Skeletal muscle tissue (tissue), 4 donors: ENCODE measurements around the gene C12orf42. TPM values are rescaled to one million over a fixed set of nuclear protein-coding genes. Genes with fewer than 3 reads are reported as not detected.

ENCODE experiments used
- H3K27ac ChIP-seq: one replicate; pipeline ENCODE4 v1.7.0; 2013; ENCODE audit warnings: mild to moderate bottlenecking, low read depth, low read length, inconsistent platforms
- H3K27me3 ChIP-seq, 3 donors: one replicate each; pipeline ENCODE4 v1.7.0; 2013; ENCODE audit warnings: low read length in 3 of 3; ENCODE audit not compliant: control insufficient read depth in 3 of 3, insufficient read depth in 3 of 3
- H3K36me3 ChIP-seq, 3 donors: one replicate each; pipeline ENCODE4 v1.7.0; 2013; ENCODE audit warnings: low read length in 3 of 3; ENCODE audit not compliant: control insufficient read depth in 3 of 3, insufficient read depth in 3 of 3
- H3K4me1 ChIP-seq, 3 donors: one replicate each; pipeline ENCODE4 v1.7.0; 2013; ENCODE audit warnings: low read length in 3 of 3, mild to moderate bottlenecking in 3 of 3; ENCODE audit not compliant: control insufficient read depth in 3 of 3, insufficient read depth in 3 of 3
- H3K4me3 ChIP-seq, 3 donors: one replicate each; pipeline ENCODE4 v1.7.0; 2013; ENCODE audit warnings: low read length in 3 of 3
- H3K9ac ChIP-seq, 3 donors: one replicate each; pipeline ENCODE4 v1.7.0; 2013; ENCODE audit warnings: low read length in 3 of 3, mild to moderate bottlenecking in 3 of 3, moderate library complexity in 2 of 3, low read depth in 1 of 3
- H3K9me3 ChIP-seq, 3 donors: one replicate each; pipeline ENCODE4 v1.7.0; 2013; ENCODE audit warnings: low read length in 3 of 3; ENCODE audit not compliant: control insufficient read depth in 3 of 3
- total RNA-seq: library from RNA; depleted of rRNA; stranded (reverse); fragments of >200 nt; gene quantifications from one replicate; pipeline ENCODE4 v1.2.3, GENCODE V29; 2014
- donor health status: Osteomylitis.

Gene C12orf42
- total RNA-seq, 1 donor from 2014 or later, result 1.0 TPM

DNA sequence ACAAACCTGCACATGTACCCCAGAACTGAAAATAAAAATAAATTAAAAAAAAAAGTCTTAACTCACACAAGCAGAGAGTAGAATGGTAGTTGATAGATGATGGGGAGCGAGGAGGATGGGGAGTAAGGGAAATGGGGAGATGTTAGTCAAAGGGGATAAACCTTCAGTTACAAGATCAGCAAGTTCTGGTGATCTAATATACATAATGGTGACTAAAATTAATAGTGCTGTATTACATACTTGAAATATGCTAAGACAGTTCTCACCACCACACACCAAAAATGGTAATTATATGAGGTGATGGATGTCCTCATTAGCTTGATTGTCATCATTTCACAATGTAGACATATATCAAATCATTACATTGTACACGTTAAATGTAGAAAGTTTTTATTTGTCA lies 3.2 kb upstream of the C12orf42 start:
- peaks cover 0 to 3% (median 0%) of the 10 kb centered on the region in 3 donors for H3K9me3 ChIP-seq
- no peak overlapping the region for H3K9ac ChIP-seq
- H3K4me1 ChIP-seq, result peaks cover 0 to 5% (median 4%) of the 10 kb centered on the region in 3 donors
- no peak overlapping the region for H3K4me3 ChIP-seq
- no peaks in the 10 kb centered on the region for H3K36me3 ChIP-seq
- no peak overlapping the region for H3K27ac ChIP-seq
- H3K27me3 ChIP-seq, result peaks cover 13 to 20% (median 14%) of the 10 kb centered on the region in 3 donors

DNA sequence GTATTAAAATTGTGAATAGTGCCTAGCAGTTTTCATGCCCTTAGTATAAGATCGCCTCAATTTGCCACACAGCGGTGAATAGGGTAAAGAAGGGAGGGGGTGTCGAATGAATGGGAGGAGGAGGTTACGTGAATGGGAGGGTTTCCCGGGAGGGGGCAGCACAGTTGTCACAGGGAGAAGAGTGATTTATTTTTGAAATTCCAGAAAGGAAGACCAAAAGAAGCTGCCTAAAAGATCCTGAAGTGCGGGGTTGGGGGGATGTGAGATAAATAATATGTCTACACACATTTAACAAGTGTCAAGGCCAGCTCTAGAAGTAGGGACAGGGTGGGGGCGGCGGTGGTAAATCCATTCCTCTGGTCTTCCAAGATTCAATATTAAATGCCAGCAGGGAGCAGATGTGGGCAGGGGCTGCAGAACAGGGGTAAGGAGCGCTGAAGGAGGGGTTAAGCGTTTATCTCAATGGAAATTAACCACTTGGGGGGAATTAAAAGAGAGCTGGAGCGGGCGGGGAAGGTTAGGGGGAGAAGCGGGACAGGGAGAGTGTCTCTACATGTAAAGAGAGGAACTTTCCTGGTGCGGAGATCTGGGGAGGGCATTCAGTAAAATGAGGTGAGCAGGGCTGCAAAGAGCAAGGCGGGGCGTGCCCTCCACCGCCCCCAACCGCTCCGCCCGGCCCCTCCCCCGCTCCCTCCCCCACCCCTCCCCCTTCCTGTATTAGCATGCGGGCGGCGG lies 867 bp downstream of the C12orf42 start:
- peaks cover 0 to 5% (median 4%) of the 10 kb centered on the region in 3 donors for H3K4me1 ChIP-seq
- H3K27ac ChIP-seq, result no peak overlapping the region
- H3K9ac ChIP-seq, result no peak overlapping the region
- H3K36me3 ChIP-seq, result no peaks in the 10 kb centered on the region
- H3K27me3 ChIP-seq, result peaks cover 13 to 27% (median 19%) of the 10 kb centered on the region in 3 donors
- H3K9me3 ChIP-seq, result peaks cover 0 to 2% (median 0%) of the 10 kb centered on the region in 3 donors
- no peak overlapping the region for H3K4me3 ChIP-seq

DNA sequence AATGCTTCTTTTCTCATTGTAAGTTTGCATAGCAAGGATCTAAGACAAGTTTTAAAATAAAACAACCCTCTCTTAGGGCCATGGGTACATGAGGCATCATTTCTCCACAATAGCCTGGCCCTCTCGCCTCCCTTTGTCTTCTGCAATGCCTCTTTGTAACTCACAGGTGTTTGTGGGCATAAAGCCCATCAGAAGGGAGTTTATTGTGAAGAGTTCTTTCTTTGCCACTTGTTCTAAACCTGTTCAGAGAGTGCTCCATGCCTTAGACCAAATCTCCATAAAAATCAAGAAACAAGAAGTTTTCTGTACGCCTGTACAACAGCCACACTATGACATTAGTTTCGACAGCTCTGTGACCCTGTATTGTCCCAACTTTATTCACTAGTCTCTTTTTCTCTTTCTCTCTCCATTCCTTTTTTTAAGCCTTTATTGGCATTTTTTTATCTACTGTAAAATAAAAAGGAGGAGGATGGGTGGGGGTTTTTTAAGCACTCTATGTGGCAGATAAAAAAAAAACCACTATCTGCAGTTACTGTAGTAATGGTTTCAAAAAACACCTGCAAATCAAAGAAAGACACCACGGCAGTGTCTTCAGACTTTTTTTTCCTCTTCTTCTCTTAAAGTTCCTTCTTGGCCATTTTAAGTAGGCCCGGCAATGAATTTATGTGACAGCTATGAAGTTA lies 1.6 kb downstream of the C12orf42 start:
- Histone ChIP-seq H3K4me3 (no peak overlapping the region), H3K9ac (no peak overlapping the region), H3K36me3 (no peaks in the 10 kb centered on the region), H3K9me3 (peaks cover 0 to 2% (median 0%) of the 10 kb centered on the region in 3 donors), H3K27ac (no peak overlapping the region), H3K4me1 (peaks cover 0 to 5% (median 4%) of the 10 kb centered on the region in 3 donors), H3K27me3 (peaks cover 13 to 27% (median 19%) of the 10 kb centered on the region in 3 donors)

DNA sequence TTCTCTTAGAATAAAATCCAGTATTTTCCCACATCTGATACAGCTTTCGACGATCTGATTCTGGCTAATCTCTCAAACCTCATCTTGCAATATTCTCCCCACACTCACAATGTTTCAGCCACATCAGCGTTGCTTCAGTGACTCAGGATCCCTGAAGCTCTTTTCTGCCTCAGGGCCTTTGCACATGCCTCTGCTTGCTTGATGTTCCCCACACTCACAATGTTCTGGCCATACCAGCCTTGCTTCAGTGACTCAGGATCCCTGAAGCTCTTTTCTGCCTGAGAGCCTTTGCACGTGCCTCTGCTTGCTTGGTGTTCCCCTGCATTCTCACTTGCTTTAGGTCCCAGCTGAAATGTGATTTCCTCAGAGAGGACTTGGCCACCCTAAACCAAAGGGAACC lies 2.6 kb downstream of the C12orf42 start:
- no peaks in the 10 kb centered on the region for H3K36me3 ChIP-seq
- peaks cover 0 to 2% (median 0%) of the 10 kb centered on the region in 3 donors for H3K9me3 ChIP-seq
- H3K27ac ChIP-seq, result no peak overlapping the region
- peaks cover 0 to 5% (median 4%) of the 10 kb centered on the region in 3 donors for H3K4me1 ChIP-seq
- H3K9ac ChIP-seq, result no peak overlapping the region
- H3K4me3 ChIP-seq, result no peak overlapping the region
- peaks cover 13 to 27% (median 19%) of the 10 kb centered on the region in 3 donors for H3K27me3 ChIP-seq

DNA sequence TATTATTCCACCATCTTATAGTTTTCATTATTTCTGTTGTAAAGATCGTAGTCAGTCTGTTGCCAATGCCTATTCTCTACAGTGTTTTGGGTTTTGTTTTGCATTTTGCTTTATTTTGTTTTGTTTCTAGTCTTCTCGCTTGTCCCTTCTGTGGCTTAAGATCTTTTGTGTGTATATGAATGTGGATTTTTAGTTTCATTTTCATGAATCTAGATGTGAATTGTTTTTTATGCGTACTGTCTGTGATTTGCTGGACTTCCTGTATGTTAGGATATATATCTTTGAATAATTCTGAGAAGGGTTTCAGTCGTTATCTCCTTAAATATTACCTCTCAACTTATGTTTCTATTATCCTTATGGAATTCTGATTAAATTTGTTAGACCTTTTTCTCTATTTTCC lies 13.4 kb downstream of the C12orf42 start:
- Histone ChIP-seq H3K4me3 (no peak overlapping the region), H3K27ac (no peak overlapping the region), H3K4me1 (no peaks in the 10 kb centered on the region), H3K9me3 (peaks cover 0 to 4% (median 3%) of the 10 kb centered on the region in 3 donors), H3K9ac (no peak overlapping the region), H3K36me3 (no peaks in the 10 kb centered on the region), H3K27me3 (no peaks in the 10 kb centered on the region)

DNA sequence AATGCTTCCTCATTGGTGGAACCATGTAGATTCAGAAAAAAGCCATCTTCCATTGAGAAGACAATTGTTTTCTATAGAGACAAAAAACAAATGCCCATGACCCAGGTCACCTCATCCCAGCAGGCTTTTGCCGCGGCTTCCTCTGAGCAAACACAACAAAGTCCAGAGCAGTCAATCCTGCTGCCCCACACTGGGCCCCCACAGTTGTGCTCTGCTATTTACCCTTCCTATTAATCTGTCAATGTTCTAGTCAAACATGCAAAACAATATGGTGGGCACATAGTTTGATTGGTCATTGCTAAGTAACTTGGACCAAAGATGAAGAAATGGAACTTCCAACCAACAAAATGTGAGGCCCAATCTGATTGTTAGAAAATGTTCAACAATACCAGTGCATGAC lies 20.7 kb downstream of the C12orf42 start:
- no peak overlapping the region for H3K27ac ChIP-seq
- H3K36me3 ChIP-seq, result no peaks in the 10 kb centered on the region
- H3K9me3 ChIP-seq, result peaks cover 0 to 3% (median 0%) of the 10 kb centered on the region in 3 donors
- H3K9ac ChIP-seq, result no peak overlapping the region
- no peak overlapping the region for H3K4me3 ChIP-seq
- no peaks in the 10 kb centered on the region for H3K27me3 ChIP-seq
- H3K4me1 ChIP-seq, result no peaks in the 10 kb centered on the region

DNA sequence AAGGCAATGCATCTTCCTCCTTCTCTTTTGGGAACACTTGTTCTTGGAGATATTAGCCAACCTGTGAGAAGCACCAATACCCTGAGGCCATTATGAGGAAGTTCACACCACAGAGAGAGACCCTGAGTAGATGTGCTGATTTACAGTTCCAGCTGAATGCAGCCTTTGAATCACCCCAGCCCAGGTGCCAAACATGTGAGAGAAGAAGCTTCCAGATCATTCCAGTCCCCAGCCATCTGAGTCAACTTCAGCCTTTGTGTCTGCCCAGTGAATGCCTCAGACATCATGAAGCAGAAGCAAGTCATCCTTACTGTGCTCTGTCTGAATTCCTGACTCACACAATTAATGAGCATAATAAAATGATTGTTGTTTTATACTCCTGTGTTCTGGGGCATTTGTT lies 25.1 kb downstream of the C12orf42 start:
- Histone ChIP-seq H3K27ac (no peak overlapping the region), H3K9ac (no peak overlapping the region), H3K36me3 (no peaks in the 10 kb centered on the region), H3K27me3 (no peaks in the 10 kb centered on the region), H3K4me1 (no peaks in the 10 kb centered on the region), H3K9me3 (no peaks in the 10 kb centered on the region), H3K4me3 (no peak overlapping the region)

DNA sequence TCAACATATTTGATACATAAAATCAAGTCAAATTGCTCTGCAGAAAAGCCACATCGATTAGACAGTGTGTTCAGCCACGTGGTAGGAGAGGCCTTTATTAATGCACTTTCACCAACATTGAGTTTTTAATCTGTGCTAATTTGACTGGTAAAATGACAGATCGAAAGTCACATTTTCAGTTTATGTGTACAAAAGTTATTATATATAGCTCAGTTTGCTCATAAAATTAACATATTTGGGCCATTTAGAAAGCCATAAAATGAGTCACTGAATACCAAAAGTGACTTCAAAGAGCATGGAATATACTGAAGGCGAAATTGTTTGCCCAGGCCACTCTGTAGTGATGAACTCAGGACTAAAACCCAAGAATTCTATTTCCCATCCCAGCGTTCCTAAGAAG lies 26.0 kb downstream of the C12orf42 start:
- H3K27me3 ChIP-seq, result no peaks in the 10 kb centered on the region
- H3K4me3 ChIP-seq, result no peak overlapping the region
- H3K27ac ChIP-seq, result no peak overlapping the region
- no peaks in the 10 kb centered on the region for H3K4me1 ChIP-seq
- H3K9ac ChIP-seq, result no peak overlapping the region
- no peaks in the 10 kb centered on the region for H3K9me3 ChIP-seq
- H3K36me3 ChIP-seq, result no peaks in the 10 kb centered on the region

DNA sequence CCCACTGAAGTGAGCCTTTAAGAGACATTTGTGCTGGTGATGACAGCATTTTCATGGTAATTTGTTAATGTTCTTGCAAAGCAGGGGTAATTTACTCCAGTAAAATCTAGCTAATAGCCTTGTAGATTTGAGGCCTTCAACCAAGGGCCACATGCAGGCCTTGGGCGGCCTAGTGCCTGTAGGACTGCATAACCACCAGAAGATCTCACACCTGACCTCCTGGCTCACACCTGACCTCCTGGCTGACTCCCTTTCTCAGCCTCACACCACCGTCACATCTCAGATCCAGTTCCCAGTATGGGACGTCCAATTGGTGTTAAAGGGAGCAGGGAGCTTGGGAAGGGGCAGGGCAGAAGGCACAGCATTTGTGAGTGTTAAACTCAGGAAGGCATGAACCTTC lies 26.9 kb downstream of the C12orf42 start:
- Histone ChIP-seq H3K4me3 (no peak overlapping the region), H3K27ac (no peak overlapping the region), H3K9me3 (no peaks in the 10 kb centered on the region), H3K4me1 (no peaks in the 10 kb centered on the region), H3K36me3 (no peaks in the 10 kb centered on the region), H3K27me3 (no peaks in the 10 kb centered on the region), H3K9ac (no peak overlapping the region)

DNA sequence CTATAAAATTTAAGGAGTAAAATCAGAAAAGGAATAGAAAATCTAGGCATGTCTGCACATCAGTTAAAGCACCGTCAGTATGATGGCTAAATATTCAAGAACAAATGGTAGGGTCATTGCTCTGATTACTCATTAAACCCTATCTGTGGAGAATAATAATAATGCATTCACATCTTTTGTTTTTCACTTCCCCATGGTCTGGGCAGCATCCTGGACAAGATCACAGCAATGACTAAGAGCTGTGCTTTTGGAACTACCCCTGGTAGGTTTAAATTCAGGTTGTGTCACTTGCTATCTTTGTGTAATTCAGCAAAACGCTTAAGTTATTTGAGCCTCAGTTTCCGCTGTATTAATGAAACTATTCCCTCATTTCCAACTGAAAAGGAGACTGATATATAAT lies 33.1 kb downstream of the C12orf42 start:
- Histone ChIP-seq H3K4me1 (no peaks in the 10 kb centered on the region), H3K36me3 (no peaks in the 10 kb centered on the region), H3K9me3 (no peaks in the 10 kb centered on the region), H3K27ac (no peak overlapping the region), H3K9ac (no peak overlapping the region), H3K27me3 (no peaks in the 10 kb centered on the region), H3K4me3 (no peak overlapping the region)
